Lower lobe of right lung (tissue), 2 donors: ENCODE results near the gene LASP1. TPM values are rescaled to one million over a fixed set of nuclear protein-coding genes. Genes with fewer than 3 reads are reported as not detected.

Experiments used
- ATAC-seq, 2 donors: fragments of 200-7000 bp; cut with Tn5 transposase; one replicate each; pipeline ENCODE4 v1.9.1; 2020 to 2022; ENCODE audit warnings: mild to moderate bottlenecking in 2 of 2, moderate library complexity in 2 of 2
- DNase-seq: peaks from one replicate; pipeline ENCODE4 v3.0.0-alpha.2; 2020
- H3K27ac ChIP-seq: fragments of 200-600 bp; one replicate; pipeline ENCODE4 v1.8.0; 2022
- H3K27me3 ChIP-seq: fragments of 200-600 bp; one replicate; pipeline ENCODE4 v1.8.0; 2022; ENCODE audit warnings: low read depth
- H3K36me3 ChIP-seq: fragments of 200-600 bp; one replicate; pipeline ENCODE4 v1.8.0; 2022; ENCODE audit warnings: mild to moderate bottlenecking
- H3K4me1 ChIP-seq: fragments of 200-600 bp; one replicate; pipeline ENCODE4 v1.8.0; 2022
- H3K4me3 ChIP-seq: fragments of 200-600 bp; one replicate; pipeline ENCODE4 v1.8.0; 2022; ENCODE audit warnings: mild to moderate bottlenecking
- H3K9me3 ChIP-seq: fragments of 200-600 bp; one replicate; pipeline ENCODE4 v1.8.0; 2022
- intact Hi-C: fragments of 100-400 bp; cut with DNase I; formaldehyde crosslinking; loops from one replicate; pipeline ENCODE4 v1.11.0; 2022
- total RNA-seq: library from RNA; stranded (reverse); fragmentation: NEBNext Ultra II Directional; extraction: Animal tissue kit (Norgen Biotek cat#: 25700); gene quantifications from one replicate; pipeline ENCODE4 v1.2.1, GENCODE V29; 2021
- TF ChIP-seq, protein P1 (sequence below): fragments of 200-600 bp; IDR thresholded peaks from one replicate; pipeline ENCODE4 v1.8.0; 2022; ENCODE audit warnings: antibody characterized with exemption, mild to moderate bottlenecking
- donor health status: DM: no; HTN: yes; CAD: no; lungs with severe emphysema.

Gene LASP1
- total RNA-seq, 1 donor from 2014 or later = 158 TPM

DNA sequence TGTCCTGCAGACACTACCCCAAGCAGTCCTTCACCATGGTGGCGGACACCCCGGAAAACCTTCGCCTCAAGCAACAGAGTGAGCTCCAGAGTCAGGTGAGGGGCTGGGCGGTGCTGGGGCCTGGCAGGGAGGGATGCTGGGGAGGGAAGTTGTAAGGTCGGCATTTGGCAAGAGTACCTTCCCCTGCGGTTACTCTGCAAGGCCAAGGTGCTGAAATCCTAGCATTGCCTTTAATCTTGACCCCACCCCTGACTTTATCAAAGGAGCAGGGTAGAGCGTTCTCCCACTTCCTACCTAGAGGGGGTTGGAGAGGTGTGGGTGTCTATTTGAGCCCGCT, 20.5 kb downstream of the LASP1 start:
- no peak overlapping the region for H3K4me3 ChIP-seq
- peaks cover 64% of the 10 kb centered on the region for H3K4me1 ChIP-seq
- no peak for ATAC-seq
- DNase-seq = no peak
- no peaks in the 10 kb centered on the region for H3K27me3 ChIP-seq
- intact Hi-C loops = no loop called here
- peak overlapping the region; percentile 31 for H3K27ac ChIP-seq
- H3K36me3 ChIP-seq = peaks cover 88% of the 10 kb centered on the region
- TF ChIP-seq, protein P1, sequence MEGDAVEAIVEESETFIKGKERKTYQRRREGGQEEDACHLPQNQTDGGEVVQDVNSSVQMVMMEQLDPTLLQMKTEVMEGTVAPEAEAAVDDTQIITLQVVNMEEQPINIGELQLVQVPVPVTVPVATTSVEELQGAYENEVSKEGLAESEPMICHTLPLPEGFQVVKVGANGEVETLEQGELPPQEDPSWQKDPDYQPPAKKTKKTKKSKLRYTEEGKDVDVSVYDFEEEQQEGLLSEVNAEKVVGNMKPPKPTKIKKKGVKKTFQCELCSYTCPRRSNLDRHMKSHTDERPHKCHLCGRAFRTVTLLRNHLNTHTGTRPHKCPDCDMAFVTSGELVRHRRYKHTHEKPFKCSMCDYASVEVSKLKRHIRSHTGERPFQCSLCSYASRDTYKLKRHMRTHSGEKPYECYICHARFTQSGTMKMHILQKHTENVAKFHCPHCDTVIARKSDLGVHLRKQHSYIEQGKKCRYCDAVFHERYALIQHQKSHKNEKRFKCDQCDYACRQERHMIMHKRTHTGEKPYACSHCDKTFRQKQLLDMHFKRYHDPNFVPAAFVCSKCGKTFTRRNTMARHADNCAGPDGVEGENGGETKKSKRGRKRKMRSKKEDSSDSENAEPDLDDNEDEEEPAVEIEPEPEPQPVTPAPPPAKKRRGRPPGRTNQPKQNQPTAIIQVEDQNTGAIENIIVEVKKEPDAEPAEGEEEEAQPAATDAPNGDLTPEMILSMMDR = no peak
- no peaks in the 10 kb centered on the region for H3K9me3 ChIP-seq

DNA sequence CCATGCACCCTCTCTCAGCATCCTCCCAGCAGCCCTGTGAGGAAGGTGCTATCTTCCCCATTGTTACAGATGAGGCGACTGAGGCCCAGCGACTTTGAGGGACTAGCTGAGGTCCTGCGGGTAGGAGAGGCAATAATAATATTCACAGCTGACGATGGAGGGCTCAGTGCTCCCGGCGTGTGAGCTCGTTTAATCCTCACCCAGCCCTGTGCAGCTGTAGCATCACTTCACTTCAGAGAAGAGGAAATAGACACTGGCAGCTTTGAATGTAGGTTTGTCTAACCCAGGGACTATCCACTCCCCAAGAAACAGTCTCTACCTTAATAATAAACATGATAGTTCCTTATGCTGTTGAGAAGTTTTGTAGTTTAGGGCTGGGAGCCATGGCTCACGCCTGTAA, 21.6 kb downstream of the LASP1 start:
- ATAC-seq (no peak), DNase-seq (no peak)
- Histone ChIP-seq H3K36me3 (peaks cover 92% of the 10 kb centered on the region), H3K27me3 (no peaks in the 10 kb centered on the region), H3K4me1 (peaks cover 64% of the 10 kb centered on the region), H3K9me3 (no peaks in the 10 kb centered on the region), H3K4me3 (no peak overlapping the region), H3K27ac (peak overlapping the region; percentile 6)
- TF ChIP-seq, protein P1 = no peak
- intact Hi-C loops = no loop called here

DNA sequence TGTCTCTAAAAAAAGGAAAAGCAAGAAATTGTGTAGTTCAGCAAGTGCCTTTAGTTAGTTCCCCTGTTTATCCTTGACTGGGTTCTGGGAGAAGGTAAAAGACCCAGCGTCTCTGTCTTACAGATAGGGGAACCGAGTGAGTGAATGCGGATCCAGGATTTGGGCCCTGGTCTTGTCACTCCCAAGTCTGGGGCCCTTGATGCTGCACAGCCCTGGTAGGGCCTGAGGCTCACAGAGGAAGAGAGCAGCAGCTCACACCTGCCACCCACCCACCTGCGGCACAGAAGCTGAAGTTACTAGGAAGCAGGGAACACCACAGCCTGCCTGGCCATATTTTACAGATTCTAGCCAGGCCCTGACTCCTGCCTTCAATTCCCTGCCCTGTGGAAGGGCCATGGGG, 22.2 kb downstream of the LASP1 start:
- H3K36me3 ChIP-seq = peaks cover 92% of the 10 kb centered on the region
- H3K27me3 ChIP-seq = no peaks in the 10 kb centered on the region
- ATAC-seq (no peak), DNase-seq (no peak)
- peaks cover 65% of the 10 kb centered on the region for H3K4me1 ChIP-seq
- no peak overlapping the region for H3K27ac ChIP-seq
- TF ChIP-seq, protein P1 = no peak
- no peaks in the 10 kb centered on the region for H3K9me3 ChIP-seq
- H3K4me3 ChIP-seq = no peak overlapping the region
- intact Hi-C loops = no loop called here

DNA sequence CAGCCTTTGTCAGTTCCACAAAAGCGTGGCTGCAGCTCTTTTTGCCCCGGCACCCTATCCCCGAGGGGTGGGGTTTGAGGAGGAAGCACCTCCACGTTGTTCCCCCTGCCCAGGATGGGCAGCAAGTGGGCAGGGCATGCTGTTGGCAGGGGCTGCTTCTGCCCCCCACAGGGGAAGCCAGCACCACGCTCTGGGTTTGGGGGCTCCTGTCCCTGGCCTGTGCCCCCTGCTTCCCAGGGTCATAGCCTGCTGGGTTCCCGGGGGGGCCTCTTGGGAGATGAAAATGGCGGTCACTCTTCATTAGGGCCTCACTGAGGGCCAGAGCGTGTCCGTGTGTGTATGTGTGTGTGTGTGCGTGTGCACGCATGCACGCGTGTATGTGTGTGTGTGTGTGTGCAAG, 22.8 kb downstream of the LASP1 start:
- ATAC-seq = no peak
- H3K27me3 ChIP-seq = no peaks in the 10 kb centered on the region
- intact Hi-C loops = no loop called here
- no peak for DNase-seq
- peak overlapping the region; percentile 50 for H3K27ac ChIP-seq
- TF ChIP-seq, protein P1 = no peak
- H3K36me3 ChIP-seq = peaks cover 92% of the 10 kb centered on the region
- H3K4me1 ChIP-seq = peaks cover 66% of the 10 kb centered on the region
- no peak overlapping the region for H3K4me3 ChIP-seq
- H3K9me3 ChIP-seq = no peaks in the 10 kb centered on the region

DNA sequence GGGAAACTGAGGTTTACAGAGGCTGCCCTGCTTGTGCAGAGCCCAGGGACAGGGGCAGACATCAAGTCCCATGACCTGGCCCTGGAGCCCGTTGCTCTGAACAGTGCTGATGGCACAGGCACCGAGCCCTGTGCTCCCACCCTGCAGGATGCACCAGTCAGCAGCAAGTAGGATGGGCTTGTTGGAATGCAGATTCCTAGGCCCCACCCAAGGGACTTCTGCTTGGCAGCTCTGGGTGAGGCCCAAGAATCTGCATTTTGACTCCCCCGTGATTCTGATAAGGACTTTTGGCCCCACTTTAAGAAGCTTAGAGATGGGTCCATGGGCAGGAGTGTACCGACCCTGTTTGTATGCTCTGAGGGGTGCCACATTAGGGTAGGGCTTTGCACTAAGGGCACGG, 23.3 kb downstream of the LASP1 start:
- Histone ChIP-seq H3K27me3 (no peaks in the 10 kb centered on the region), H3K9me3 (no peaks in the 10 kb centered on the region), H3K36me3 (peaks cover 90% of the 10 kb centered on the region), H3K4me1 (peaks cover 67% of the 10 kb centered on the region), H3K4me3 (no peak overlapping the region), H3K27ac (peak overlapping the region; percentile 50)
- intact Hi-C loops = no loop called here
- TF ChIP-seq, protein P1 = no peak
- ATAC-seq (no peak), DNase-seq (no peak)

DNA sequence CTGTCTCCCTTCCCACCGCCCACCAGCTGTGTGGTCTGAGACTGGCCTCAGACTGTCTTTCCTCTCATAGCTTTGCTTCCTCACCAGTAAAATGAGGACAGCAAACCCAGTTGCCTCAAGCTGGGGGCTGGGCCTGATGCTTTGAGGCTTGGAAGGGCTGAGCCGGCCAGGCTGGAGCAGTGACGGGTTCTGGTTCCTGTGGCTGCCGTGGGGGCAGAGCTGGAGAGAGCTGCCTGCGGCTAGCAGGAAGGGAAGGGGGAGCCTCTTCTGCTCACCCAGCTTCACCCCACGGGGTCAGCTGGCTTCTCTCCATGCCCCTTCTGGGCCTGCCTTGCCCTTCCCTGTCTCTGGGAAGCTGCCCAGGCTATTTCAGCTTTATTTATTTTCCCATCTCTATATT, 23.7 kb downstream of the LASP1 start:
- no peaks in the 10 kb centered on the region for H3K9me3 ChIP-seq
- peaks cover 90% of the 10 kb centered on the region for H3K36me3 ChIP-seq
- peak overlapping the region; percentile 50 for H3K27ac ChIP-seq
- H3K4me1 ChIP-seq = peaks cover 69% of the 10 kb centered on the region
- ATAC-seq (peak; percentile 36 to 43), DNase-seq (peak; percentile 62)
- H3K27me3 ChIP-seq = no peaks in the 10 kb centered on the region
- intact Hi-C loops = no loop called here
- H3K4me3 ChIP-seq = no peak overlapping the region
- TF ChIP-seq, protein P1 = no peak
